ENCODE measurements around the gene CHMP1A. TPM values are rescaled to one million over a fixed set of nuclear protein-coding genes. Genes with fewer than 3 reads are reported as not detected.

CHMP1A gene
- total RNA-seq, 2 experiments from 2014 or later, result 70.7 to 73.9 TPM

DNA sequence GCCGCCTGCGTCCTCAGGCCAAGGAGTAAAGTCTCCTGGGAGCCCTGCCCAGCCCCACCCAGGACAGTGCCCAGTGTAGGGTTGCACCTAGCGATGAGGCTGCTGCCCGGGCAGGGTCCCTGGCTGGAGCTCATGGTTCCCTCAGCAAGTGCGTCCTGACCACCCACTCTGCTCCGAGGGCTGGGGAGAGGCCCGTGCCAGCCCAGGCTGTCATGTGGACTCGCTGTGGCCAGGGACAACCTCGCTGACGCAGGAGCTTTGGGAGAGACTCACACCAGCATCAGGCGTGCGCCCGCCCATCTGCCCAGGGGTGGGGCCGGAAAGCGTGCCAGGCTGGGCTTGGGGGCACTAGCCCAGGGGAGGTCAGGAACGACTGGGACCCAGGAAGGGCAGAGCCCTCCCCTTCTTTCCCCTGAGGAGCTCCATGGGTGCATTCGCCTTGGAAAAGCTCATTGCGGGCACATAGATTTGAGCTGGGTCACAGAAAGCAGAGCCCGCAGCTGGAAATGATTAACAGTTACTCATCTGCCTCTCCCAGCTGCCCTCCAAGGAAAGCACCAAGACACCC is 24.4 kb downstream of the CHMP1A start:
- no peak overlapping the region for H3K4me3 Mint-ChIP-seq
- H3K36me3 Mint-ChIP-seq, result no peaks in the 10 kb centered on the region
- peaks cover 9% of the 10 kb centered on the region for H3K27me3 Mint-ChIP-seq
- H3K4me1 Mint-ChIP-seq, result no peaks in the 10 kb centered on the region
- H3K9me3 Mint-ChIP-seq, result no peaks in the 10 kb centered on the region
- H3K27ac Mint-ChIP-seq, result no peak overlapping the region
- DNase-seq, result no peak

DNA sequence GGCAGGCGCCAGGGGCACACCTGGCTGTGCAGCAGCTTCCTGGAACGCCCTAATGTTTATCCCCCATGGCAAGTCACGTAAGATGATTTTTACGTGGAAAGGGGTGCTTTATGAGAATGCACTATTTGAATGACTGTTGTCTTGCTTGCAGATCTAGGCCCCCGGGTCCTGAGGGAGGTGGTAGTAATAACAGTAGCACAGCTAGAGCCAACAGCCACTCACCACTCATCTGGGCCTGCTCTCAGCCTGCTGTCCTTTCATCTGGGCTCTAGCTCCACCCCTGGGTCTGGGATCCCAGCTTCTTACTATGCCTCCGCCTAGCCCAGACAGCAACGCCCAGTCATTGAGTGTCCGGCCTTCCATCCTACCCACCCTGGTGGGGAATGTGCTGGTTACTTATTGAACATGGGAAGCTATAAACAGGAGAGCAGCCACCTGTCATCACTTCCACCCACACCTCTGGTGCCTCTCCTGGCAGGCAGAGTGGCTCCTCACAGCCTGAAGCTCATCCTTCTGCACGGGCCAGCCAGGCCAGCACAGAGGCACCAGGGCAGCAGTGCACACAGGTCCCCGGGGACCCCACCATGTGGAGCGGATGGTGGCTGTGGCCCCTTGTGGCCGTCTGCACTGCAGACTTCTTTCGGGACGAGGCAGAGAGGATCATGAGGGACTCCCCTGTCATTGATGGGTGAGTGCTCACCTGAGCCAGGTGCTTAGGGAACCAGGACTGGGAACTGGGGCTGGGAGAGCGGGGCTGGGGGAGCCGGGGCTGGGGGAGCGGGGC is 27.5 kb downstream of the CHMP1A start:
- no peaks in the 10 kb centered on the region for H3K4me1 Mint-ChIP-seq
- no peak overlapping the region for H3K27ac Mint-ChIP-seq
- peaks cover 2% of the 10 kb centered on the region for H3K27me3 Mint-ChIP-seq
- no peak for DNase-seq
- no peak overlapping the region for H3K4me3 Mint-ChIP-seq
- H3K9me3 Mint-ChIP-seq, result no peaks in the 10 kb centered on the region
- H3K36me3 Mint-ChIP-seq, result no peaks in the 10 kb centered on the region

DNA sequence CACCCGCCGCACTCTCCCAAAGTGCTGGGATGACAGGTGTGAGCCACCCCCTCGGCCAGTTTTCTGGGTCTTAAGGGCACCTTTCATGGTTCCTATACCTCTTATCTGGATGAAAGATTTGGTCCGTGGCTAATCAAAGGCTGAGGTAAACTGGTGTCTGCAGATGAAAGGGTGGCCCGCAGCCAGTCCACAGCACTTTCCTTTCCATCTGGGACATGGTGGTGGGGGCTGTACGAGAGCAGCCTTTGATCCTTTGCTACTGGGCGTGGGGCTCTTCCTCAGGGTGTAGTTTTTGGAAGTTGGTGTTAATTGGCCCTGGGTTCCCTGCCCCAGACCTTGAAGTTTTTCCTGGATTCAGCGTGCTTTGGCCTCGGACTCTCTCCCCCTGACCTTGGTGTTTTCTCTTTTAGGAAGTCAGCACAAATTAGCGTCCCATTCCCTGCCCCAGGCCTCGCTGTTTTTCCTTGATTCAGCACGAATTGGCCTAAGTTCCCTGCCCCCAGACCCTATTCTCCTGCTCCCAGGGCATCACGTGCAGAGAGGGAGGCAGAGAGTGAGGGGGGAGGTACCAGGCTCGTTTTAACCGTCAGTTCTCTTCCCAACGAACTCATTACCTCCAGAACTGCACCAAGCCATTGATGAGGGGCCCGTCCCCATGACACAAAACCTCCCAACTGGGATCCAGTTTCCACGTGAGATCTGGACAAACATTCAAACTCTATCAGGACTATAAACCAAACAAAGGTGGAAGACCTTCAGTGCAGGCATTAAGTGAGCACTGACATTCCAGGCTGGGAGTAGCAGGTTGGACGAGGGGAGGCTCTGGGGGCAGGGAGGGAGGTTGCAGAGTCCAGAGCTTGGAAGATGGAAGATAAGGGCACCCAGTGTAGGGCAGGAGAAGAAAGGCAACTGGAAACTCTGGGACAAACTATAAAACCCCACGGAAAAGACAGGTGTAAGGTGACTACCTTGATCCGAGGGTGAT is 32.4 kb downstream of the CHMP1A start:
- DNase-seq, result no peak
- H3K4me1 Mint-ChIP-seq, result no peaks in the 10 kb centered on the region
- H3K27me3 Mint-ChIP-seq, result peaks cover 30% of the 10 kb centered on the region
- no peaks in the 10 kb centered on the region for H3K9me3 Mint-ChIP-seq
- H3K36me3 Mint-ChIP-seq, result no peaks in the 10 kb centered on the region
- no peak overlapping the region for H3K27ac Mint-ChIP-seq
- no peak overlapping the region for H3K4me3 Mint-ChIP-seq

DNA sequence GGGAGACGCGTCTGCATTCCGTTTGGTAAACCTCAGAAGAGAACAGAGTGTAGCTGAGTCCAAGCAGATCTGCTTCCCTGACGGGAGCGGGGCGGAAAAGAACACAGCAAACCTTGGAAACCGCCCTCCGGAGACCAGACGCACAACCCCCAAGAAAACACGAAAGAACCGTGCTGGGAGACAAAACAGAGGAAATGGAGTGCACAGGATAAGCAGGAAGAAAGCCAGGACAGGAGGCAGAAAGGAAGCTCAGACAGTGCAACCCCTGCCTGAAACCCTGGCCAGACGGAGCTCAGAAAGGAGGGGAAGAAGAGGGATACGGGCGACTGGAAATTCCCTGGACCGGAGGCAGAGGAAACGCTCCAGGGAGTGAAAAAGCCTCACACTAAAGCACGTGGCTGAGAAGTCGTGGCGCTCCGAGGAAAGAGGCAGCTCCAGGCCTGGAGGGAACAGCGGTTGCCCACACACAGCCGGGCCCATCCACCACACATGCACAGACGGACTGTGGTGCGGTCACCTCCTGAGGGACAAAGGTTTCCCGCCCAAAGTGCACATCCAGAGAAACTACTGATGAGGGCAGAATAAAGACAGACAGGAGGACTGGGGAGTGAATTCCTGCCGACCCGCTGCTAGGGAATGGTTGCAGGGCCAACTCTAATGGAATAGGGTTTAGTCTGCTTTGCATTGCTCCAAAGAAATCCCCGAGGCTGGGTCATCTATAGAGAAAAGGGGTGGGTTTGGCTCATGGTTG is 33.8 kb downstream of the CHMP1A start:
- peaks cover 30% of the 10 kb centered on the region for H3K27me3 Mint-ChIP-seq
- H3K4me3 Mint-ChIP-seq, result no peak overlapping the region
- H3K27ac Mint-ChIP-seq, result no peak overlapping the region
- no peaks in the 10 kb centered on the region for H3K36me3 Mint-ChIP-seq
- H3K9me3 Mint-ChIP-seq, result no peaks in the 10 kb centered on the region
- no peaks in the 10 kb centered on the region for H3K4me1 Mint-ChIP-seq
- no peak for DNase-seq

DNA sequence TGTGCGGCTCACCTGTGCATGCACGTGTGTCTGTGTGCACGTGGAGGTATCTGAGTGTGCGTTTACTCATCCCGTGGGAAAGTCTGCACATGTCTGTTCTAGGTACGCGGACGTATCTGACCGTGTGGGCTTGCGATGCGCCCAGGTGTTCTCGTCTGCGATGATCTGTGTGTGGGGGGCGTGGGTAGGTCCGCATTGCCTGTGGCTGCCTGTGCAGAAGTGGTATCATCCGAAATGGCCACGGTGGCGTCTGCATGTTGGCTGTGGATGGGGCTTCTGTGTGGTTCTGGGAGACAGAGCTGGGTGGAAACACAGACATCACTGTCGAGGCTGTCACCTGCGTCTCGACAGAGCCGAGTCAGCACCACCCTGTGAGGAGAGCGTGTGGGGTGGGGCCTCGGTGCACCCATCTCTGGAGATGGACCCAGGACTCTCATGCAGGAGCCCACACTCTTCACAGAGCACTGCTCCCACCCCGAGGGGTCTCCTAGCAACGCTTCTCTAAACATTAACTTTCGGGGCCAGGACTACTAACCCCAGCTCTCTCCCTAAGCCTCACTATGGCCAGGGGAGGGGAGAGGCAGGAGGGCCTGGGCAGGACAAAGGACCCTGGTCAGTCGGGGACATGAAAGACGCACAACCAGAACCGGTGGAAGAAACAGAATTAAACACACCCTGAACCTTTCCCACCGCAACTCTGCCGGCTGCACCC is 35.7 kb downstream of the CHMP1A start:
- DNase-seq, result no peak
- H3K27me3 Mint-ChIP-seq, result peaks cover 31% of the 10 kb centered on the region
- H3K9me3 Mint-ChIP-seq, result no peaks in the 10 kb centered on the region
- no peaks in the 10 kb centered on the region for H3K36me3 Mint-ChIP-seq
- H3K4me1 Mint-ChIP-seq, result peaks cover 4% of the 10 kb centered on the region
- no peak overlapping the region for H3K4me3 Mint-ChIP-seq
- H3K27ac Mint-ChIP-seq, result no peak overlapping the region

DNA sequence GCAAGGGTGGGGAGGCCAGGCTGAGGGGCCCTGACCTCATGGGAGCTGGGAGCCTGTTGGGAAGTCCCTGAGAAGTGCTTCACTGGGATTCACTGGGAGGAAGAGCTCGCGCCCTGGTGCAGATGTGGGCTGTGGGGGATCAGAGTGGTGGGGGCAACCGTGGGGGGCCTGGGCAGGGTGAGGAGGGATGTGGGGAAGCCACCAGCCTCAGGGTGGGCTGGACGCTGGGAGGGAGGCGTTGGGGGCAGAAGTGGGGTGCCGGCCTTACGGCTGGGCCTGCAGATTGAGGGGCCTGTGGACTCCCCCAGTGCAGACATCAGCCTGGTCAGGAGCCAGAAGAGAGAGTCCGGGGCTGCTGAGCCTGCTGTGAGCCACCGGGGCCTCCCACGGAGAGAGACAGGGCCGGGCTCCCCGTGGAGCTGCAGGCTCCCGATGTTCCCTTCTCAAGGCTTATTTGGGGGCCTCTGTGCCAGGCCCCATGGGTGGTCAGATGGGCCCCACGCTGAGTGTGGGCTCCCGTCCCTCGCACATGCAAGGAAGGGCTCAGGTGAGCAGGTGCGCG is 36.3 kb downstream of the CHMP1A start:
- no peak overlapping the region for H3K4me3 Mint-ChIP-seq
- no peaks in the 10 kb centered on the region for H3K36me3 Mint-ChIP-seq
- H3K27me3 Mint-ChIP-seq, result peaks cover 34% of the 10 kb centered on the region
- H3K27ac Mint-ChIP-seq, result no peak overlapping the region
- H3K4me1 Mint-ChIP-seq, result peaks cover 9% of the 10 kb centered on the region
- peaks cover 3% of the 10 kb centered on the region for H3K9me3 Mint-ChIP-seq
- DNase-seq, result no peak

DNA sequence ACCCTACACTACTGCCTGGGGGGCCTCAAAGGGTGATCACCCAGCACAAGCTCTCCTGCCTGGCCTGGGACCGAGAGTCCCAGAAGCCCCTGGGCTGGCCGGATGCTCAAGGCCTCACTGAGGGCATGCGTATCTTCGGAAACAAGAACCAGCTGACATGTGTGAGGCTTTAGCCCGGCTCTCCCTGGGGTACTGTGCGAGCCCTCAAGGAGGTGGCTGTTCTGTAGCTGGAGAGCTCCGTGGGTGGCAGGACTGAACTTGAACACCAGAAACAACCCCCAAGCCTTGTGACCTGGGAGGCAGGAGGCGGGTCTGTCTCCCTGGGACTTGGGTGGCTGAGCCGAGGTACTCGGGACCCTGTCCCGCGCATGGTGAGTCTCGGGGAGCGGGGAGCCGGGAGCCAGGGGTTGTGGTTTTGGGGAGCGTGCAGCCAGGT is 37.1 kb downstream of the CHMP1A start:
- H3K27ac Mint-ChIP-seq, result no peak overlapping the region
- no peak for DNase-seq
- no peaks in the 10 kb centered on the region for H3K36me3 Mint-ChIP-seq
- peaks cover 3% of the 10 kb centered on the region for H3K9me3 Mint-ChIP-seq
- peaks cover 9% of the 10 kb centered on the region for H3K4me1 Mint-ChIP-seq
- no peak overlapping the region for H3K4me3 Mint-ChIP-seq
- peaks cover 34% of the 10 kb centered on the region for H3K27me3 Mint-ChIP-seq

DNA sequence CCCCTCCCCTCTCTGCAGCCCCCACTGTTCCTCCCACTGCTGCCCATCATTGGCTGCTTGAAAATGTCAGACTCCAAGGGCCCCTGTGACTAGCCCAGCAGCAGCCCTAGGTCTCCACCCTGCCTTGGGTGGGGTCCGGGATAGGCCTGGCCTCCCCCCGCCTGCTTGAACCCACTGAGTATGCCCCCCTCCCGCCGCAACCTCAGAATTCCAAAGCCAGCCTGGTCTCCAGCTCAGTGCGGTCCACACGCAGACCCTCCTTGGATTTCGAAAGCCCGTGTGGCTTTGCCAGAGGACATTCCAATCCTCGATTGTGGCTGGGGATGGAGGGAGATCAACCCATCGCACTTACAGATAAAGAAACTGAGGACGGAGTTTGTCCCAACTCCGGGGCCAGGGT is 37.7 kb downstream of the CHMP1A start:
- H3K4me3 Mint-ChIP-seq, result no peak overlapping the region
- no peaks in the 10 kb centered on the region for H3K36me3 Mint-ChIP-seq
- no peak overlapping the region for H3K27ac Mint-ChIP-seq
- peaks cover 30% of the 10 kb centered on the region for H3K27me3 Mint-ChIP-seq
- H3K4me1 Mint-ChIP-seq, result peaks cover 9% of the 10 kb centered on the region
- H3K9me3 Mint-ChIP-seq, result peaks cover 3% of the 10 kb centered on the region
- DNase-seq, result no peak

DNA sequence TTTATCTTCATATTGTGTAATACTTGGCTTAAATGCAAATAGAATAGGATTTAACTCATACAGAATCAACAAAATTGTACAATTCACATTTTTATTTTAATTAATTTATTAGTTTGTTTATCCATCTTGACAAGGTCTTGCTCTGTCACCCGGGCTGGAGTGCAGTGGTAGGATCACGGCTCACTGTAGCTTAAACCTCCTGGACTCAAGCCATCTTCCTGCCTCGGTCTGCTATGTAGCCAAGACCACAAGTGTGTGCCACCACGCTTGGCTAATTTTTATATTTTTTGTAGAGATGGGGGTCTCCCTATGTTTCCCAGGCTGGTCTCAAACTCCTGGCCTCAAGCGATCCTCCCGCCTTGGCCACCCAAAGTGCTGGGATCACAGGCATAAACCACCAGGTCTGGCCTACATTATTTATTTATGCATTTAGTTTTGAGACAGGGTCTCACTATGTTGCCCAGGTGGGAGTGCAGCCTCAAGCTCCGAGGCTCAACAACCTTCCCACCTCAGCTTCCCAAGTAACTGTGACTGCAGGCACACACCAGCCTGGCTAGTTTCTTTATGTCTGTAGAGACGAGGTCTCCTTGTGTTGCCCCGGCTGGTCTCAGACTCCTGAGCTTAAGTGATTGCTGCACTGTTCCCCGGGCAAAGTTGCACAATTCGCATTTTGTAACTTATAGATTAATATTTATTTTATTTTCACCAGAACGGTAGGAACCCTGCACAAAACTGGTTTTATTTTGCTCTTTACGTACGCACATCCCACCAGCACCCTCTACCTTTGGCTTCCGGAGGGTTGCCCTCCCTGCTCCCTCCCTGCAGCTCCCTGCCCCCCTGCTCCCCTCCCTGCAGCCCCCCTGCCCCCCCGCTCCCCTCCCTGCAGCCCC is 39.2 kb downstream of the CHMP1A start:
- Mint-ChIP-seq H3K36me3 (no peaks in the 10 kb centered on the region), H3K27me3 (peaks cover 20% of the 10 kb centered on the region), H3K4me3 (no peak overlapping the region), H3K9me3 (peaks cover 3% of the 10 kb centered on the region), H3K4me1 (peaks cover 9% of the 10 kb centered on the region), H3K27ac (no peak overlapping the region)
- no peak for DNase-seq

DNA sequence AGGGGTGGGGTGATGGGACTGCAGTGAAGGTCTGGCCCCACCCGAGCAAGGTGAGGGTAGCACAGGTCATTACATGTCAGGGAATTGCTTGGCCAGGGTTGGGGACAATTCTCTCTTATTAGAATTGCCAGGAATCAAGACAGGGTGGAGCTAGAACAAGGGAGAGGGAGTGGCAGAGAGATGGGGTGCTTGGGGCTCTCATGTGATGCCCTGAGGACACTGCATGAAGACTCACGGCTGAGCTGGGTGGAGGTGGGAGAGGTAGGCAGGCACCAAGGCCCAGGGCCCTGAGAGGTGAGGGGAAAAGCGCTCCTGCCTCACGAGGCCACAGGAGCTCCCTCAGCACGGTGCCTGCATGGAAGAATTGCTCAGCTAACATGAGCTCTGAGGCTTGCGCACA is 40.5 kb downstream of the CHMP1A start:
- no peaks in the 10 kb centered on the region for H3K36me3 Mint-ChIP-seq
- peaks cover 11% of the 10 kb centered on the region for H3K27me3 Mint-ChIP-seq
- DNase-seq, result no peak
- peak overlapping the region; percentile 42 for H3K4me3 Mint-ChIP-seq
- peaks cover 9% of the 10 kb centered on the region for H3K4me1 Mint-ChIP-seq
- H3K9me3 Mint-ChIP-seq, result peaks cover 3% of the 10 kb centered on the region
- H3K27ac Mint-ChIP-seq, result peak overlapping the region; percentile 57

DNA sequence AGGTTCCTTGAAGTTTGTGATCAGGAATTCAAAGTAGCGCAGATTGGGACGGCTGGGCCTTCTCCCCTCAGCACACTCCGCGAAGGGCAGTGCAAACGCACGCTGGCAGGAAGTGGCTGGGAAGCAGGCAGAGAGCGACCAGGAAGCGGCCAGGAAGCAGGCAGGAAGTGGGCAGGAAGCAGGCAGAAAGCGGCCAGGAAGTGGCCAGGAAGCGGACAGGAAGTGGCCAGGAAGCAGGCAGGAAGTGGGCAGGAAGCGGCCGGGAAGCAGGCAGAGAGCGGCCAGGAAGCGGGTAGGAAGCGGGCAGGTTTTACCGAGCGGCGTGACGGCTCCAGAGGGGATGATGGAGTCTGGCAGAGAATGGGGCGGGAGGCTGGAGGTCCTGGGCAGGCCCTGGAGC is 40.9 kb downstream of the CHMP1A start:
- no peaks in the 10 kb centered on the region for H3K36me3 Mint-ChIP-seq
- peak overlapping the region; percentile 42 for H3K4me3 Mint-ChIP-seq
- peak overlapping the region; percentile 57 for H3K27ac Mint-ChIP-seq
- H3K9me3 Mint-ChIP-seq, result peaks cover 3% of the 10 kb centered on the region
- DNase-seq, result no peak
- peaks cover 6% of the 10 kb centered on the region for H3K27me3 Mint-ChIP-seq
- H3K4me1 Mint-ChIP-seq, result peaks cover 9% of the 10 kb centered on the region

DNA sequence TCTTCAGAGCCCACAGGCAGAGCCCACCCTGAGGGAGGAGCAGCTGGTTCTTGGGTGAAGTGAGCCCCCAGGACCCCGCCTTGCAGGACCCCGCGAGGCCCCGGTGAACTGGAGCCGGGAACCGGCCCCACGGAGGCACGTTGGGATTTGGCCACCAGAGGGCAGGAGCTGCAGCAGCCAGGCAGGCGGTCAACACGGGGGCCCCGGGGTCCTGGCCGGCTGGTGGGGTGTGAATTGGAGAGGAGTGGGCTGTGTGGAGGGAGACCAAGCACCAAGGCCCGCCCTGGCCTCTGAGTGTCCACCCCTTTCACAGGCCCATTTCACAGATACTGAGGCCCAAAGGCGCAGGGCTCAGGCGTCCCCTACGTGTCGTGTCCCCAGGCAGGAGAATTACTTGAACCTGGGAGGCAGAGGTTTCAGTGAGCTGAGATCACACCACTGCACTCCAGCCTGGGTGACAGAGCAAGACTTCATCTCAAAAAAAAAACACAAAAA is 41.9 kb downstream of the CHMP1A start:
- DNase-seq, result peak; percentile 34
- Mint-ChIP-seq H3K9me3 (peaks cover 3% of the 10 kb centered on the region), H3K27ac (no peak overlapping the region), H3K4me3 (no peak overlapping the region), H3K36me3 (no peaks in the 10 kb centered on the region), H3K4me1 (peaks cover 9% of the 10 kb centered on the region), H3K27me3 (peaks cover 4% of the 10 kb centered on the region)

DNA sequence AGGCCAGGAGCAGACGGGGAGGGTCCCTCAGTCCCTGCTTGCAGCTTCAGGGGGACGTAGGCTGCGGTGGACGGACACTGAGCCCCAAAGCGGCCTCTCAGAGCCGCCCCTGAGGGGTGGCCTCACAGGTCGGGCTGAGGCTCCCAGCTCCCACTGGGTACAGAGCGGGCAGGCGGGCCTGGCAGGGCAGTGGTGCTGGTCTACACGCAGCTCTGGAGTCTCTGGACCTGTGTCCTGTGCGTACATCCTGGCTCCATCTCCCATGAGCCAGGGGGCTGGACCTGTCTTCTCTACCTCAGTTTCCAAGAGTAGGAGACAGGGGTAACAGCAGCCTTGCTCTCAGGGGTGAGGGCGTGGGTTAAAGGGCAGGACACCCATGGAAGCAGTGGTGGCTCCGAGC is 42.3 kb downstream of the CHMP1A start:
- H3K36me3 Mint-ChIP-seq, result no peaks in the 10 kb centered on the region
- H3K4me3 Mint-ChIP-seq, result no peak overlapping the region
- peaks cover 4% of the 10 kb centered on the region for H3K27me3 Mint-ChIP-seq
- peaks cover 9% of the 10 kb centered on the region for H3K4me1 Mint-ChIP-seq
- H3K27ac Mint-ChIP-seq, result no peak overlapping the region
- peaks cover 3% of the 10 kb centered on the region for H3K9me3 Mint-ChIP-seq
- DNase-seq, result no peak

All from activated naive CD8-positive, alpha-beta T cell treated with anti-CD3 and anti-CD28 coated beads for 36 hours (primary cell).